Natural killer cell treated with Interleukin-12 subunit alpha and Interleukin-12 subunit beta and Interleukin-15 and Interleukin-18, amount 100 ng/mL, for 72 hours (primary cell): ENCODE results near the gene EMX1. TPM values are rescaled to one million over a fixed set of nuclear protein-coding genes. Genes with fewer than 3 reads are reported as not detected.

Source experiments
- ATAC-seq, 2 donors: fragments of 150-1000 bp; cut with Tn5 transposase in 1 of 2; sonication (Bioruptor Pico), chemical (Tn5 transposase) in 1 of 2; 2 replicates each; pipeline ENCODE4 v1.10.0; 2021
- DNase-seq: peaks from one replicate; pipeline ENCODE4 v3.0.0; 2022; ENCODE audit warnings: low spot score
- H3K27ac Mint-ChIP-seq, 2 donors: 1 replicate in 1 of 2; 2 replicates in 1 of 2; pipeline ENCODE4 v1.8.0; 2022; ENCODE audit warnings: mixed read lengths in 2 of 2, mild to moderate bottlenecking in 1 of 2, moderate library complexity in 1 of 2
- H3K27me3 Mint-ChIP-seq, 2 donors: 1 replicate in 1 of 2; 2 replicates in 1 of 2; pipeline ENCODE4 v1.8.0; 2022; ENCODE audit warnings: mixed read lengths in 2 of 2
- H3K36me3 Mint-ChIP-seq: one replicate; pipeline ENCODE4 v1.8.0; 2022; ENCODE audit warnings: mixed read lengths
- H3K4me1 Mint-ChIP-seq, 2 donors: 1 replicate in 1 of 2; 2 replicates in 1 of 2; pipeline ENCODE4 v1.8.0; 2022; ENCODE audit warnings: low read depth in 2 of 2, mixed read lengths in 2 of 2, mild to moderate bottlenecking in 1 of 2
- H3K4me3 Mint-ChIP-seq: one replicate; pipeline ENCODE4 v1.8.0; 2022; ENCODE audit warnings: mixed read lengths
- H3K9me3 Mint-ChIP-seq: 2 replicates; pipeline ENCODE4 v1.8.0; 2022; ENCODE audit warnings: mixed read lengths
- total RNA-seq, 2 donors: library from RNA; stranded (reverse); gene quantifications; one replicate each; pipeline ENCODE4 v1.2.3, GENCODE V29; 2022

EMX1 gene
- total RNA-seq, 2 donors from 2014 or later = not detected

- peaks cover 0 to 5% of the 10 kb centered on the region in 2 donors for H3K4me1 Mint-ChIP-seq
- H3K4me3 Mint-ChIP-seq = no peak overlapping the region
- no peak overlapping the region for H3K27ac Mint-ChIP-seq
- ATAC-seq = peak in 1 of 2 donors; percentile 17
- no peaks in the 10 kb centered on the region for H3K9me3 Mint-ChIP-seq
- no peaks in the 10 kb centered on the region for H3K36me3 Mint-ChIP-seq
- DNase-seq = no peak
- H3K27me3 Mint-ChIP-seq = no peaks in the 10 kb centered on the region
Observed at GRCh38 chr2:72984172-72984671, 66.9 kb downstream of the EMX1 start.

Other genes with a start within 250 kb of the EMX1 start
- 10 to 100 TPM; 10.8 to 12.8 TPM for gene EXOC6B, start 91.5 kb upstream of the EMX1 start, total RNA-seq
- gene SPR, start 30.1 kb upstream of the EMX1 start, total RNA-seq = 10 to 100 TPM in 1 of 2 donors, 1 to 10 TPM in 1; 3.4 to 10.2 TPM
- gene SFXN5, start 154.2 kb downstream of the EMX1 start, total RNA-seq = 10 to 100 TPM; 27.3 to 32.4 TPM
- gene RAB11FIP5, start 195.4 kb downstream of the EMX1 start, total RNA-seq = 10 to 100 TPM in 1 of 2 donors, 1 to 10 TPM in 1; 8.8 to 15.7 TPM